Brain microvascular endothelial cell (primary cell): Measurements from ENCODE around the gene GPR84.
A peak's percentile ranks its signal among the peaks of the same experiment; 100 is the strongest.

Experiments used
- DNase-seq: peaks from one replicate; pipeline ENCODE4 v3.0.0-alpha.2; 2020
- H3K27ac ChIP-seq: fragments of 250-450 bp; sonication (Bioruptor Pico); 2 replicates; pipeline ENCODE4 v1.5.1; 2020; ENCODE audit warnings: mild to moderate bottlenecking, moderate library complexity
- H3K27me3 ChIP-seq: fragments of 250-450 bp; sonication (Bioruptor Pico); replicated peaks from 2 replicates; pipeline ENCODE4 v1.5.1; 2020; ENCODE audit warnings: mild to moderate bottlenecking
- H3K36me3 ChIP-seq: fragments of 250-450 bp; sonication (Bioruptor Pico); replicated peaks from 2 replicates; pipeline ENCODE4 v1.5.1; 2020; ENCODE audit warnings: mild to moderate bottlenecking
- H3K4me3 ChIP-seq: 2 replicates; pipeline ENCODE4 v1.5.1; 2011; ENCODE audit warnings: low read depth, mild to moderate bottlenecking, control low read depth, low read length, moderate library complexity
- CTCF ChIP-seq: IDR thresholded peaks from 2 replicates; pipeline ENCODE4 v1.5.1; 2011; ENCODE audit warnings: low read depth, mild to moderate bottlenecking, moderate library complexity, low read length, control low read depth, inconsistent platforms; ENCODE audit errors: missing control alignments
- in situ Hi-C: cut with HindIII; loops from 2 replicates; pipeline ENCODE4 v1.10.0; 2017; ENCODE audit warnings: low sequenced_read_pairs, low pct_ligation_motif_present

Gene GPR84

GRCh38 chr12:54394281-54394719 is 30.0 kb upstream of the GPR84 start:
- Histone ChIP-seq H3K4me3 (no peak overlapping the region), H3K36me3 (peaks cover 54% of the 10 kb centered on the region), H3K27me3 (no peaks in the 10 kb centered on the region), H3K27ac (no peak overlapping the region)
- in situ Hi-C loops = no loop called here
- peak; percentile 35 for DNase-seq
- peak; percentile 78 for TF ChIP-seq CTCF

GRCh38 chr12:54393743-54394142 is 29.5 kb upstream of the GPR84 start:
- Histone ChIP-seq H3K27ac (no peak overlapping the region), H3K27me3 (no peaks in the 10 kb centered on the region), H3K4me3 (no peak overlapping the region), H3K36me3 (peaks cover 48% of the 10 kb centered on the region)
- TF ChIP-seq CTCF = no peak
- in situ Hi-C loops = no loop called here
- no peak for DNase-seq

GRCh38 chr12:54393207-54393609 is 28.9 kb upstream of the GPR84 start:
- DNase-seq = no peak
- in situ Hi-C loops = no loop called here
- peaks cover 44% of the 10 kb centered on the region for H3K36me3 ChIP-seq

GRCh38 chr12:54392485-54393206 is 28.4 kb upstream of the GPR84 start:
- in situ Hi-C loops = no loop called here
- no peak overlapping the region for H3K27ac ChIP-seq
- TF ChIP-seq CTCF = no peak
- H3K36me3 ChIP-seq = peaks cover 38% of the 10 kb centered on the region
- no peak for DNase-seq
- no peaks in the 10 kb centered on the region for H3K27me3 ChIP-seq
- H3K4me3 ChIP-seq = no peak overlapping the region

More at GRCh38 chr12:54393207-54393609, 28.9 kb upstream of the GPR84 start:
- no peaks in the 10 kb centered on the region for H3K27me3 ChIP-seq
- no peak overlapping the region for H3K4me3 ChIP-seq
- TF ChIP-seq CTCF = no peak
- H3K27ac ChIP-seq = no peak overlapping the region

- DNase-seq = no peak
- Histone ChIP-seq H3K4me3 (peak overlapping the region; percentile 37), H3K27ac (no peak overlapping the region), H3K36me3 (peaks cover 21% of the 10 kb centered on the region), H3K27me3 (no peaks in the 10 kb centered on the region)
- in situ Hi-C loops = no loop called here
- TF ChIP-seq CTCF = peak; percentile 33
Measured at GRCh38 chr12:54390668-54391551, 26.6 kb upstream of the GPR84 start.
